A549 (cell line): ENCODE data around the gene MPST. TPM values are rescaled to one million over a fixed set of nuclear protein-coding genes. Genes with fewer than 3 reads are reported as not detected.

Experiments used
- ATAC-seq, 2 experiments: fragments of 200-7000 bp in 1 of 2; fragments of >200 bp in 1 of 2; cut with Nextera tagmentation in 1 of 2; cut with Tn5 transposase in 1 of 2; 3 replicates each; pipeline versions ENCODE4 v1.8.0 to v1.9.1; 2018 to 2020; ENCODE audit warnings: mild to moderate bottlenecking in 1 of 2, moderate library complexity in 1 of 2
- CTCF ChIA-PET: fragments of 300-600 bp; sonication (Branson Sonifier 250); formaldehyde crosslinking; extraction: SDS; loops from one replicate; lab custom pipeline; 2021; ENCODE audit warnings: antibody characterized with exemption, inconsistent platforms; lab: Yijun Ruan, JAX
- POLR2A ChIA-PET: fragments of 350-600 bp; formaldehyde crosslinking; extraction: SDS; loops from one replicate; lab custom pipeline; 2021; ENCODE audit warnings: antibody characterized with exemption, inconsistent platforms; lab: Yijun Ruan, JAX
- DNase-seq, 2 experiments: peaks; one replicate each; pipeline versions ENCODE4 v3.0.0 to v3.0.0-alpha.2; 2011 to 2016; ENCODE audit warnings: low read depth in 1 of 2, low spot score in 1 of 2
- FAIRE-seq: peaks from 2 replicates; lab custom pipeline; 2011; peaks lifted over from hg19 to GRCh38; lab: Jason Lieb, UNC
- H3K27ac ChIP-seq, 2 experiments: fragments of >200 bp; sonication (Bioruptor Twin); formaldehyde crosslinking; 3 replicates each; pipeline ENCODE4 v1.5.1; 2016 to 2017
- H3K4me1 ChIP-seq: fragments of >200 bp; sonication (Bioruptor Twin); formaldehyde crosslinking; 3 replicates; pipeline ENCODE4 v1.6.1; 2016
- H3K4me2 ChIP-seq: fragments of >200 bp; sonication (Bioruptor Twin); formaldehyde crosslinking; 3 replicates; pipeline ENCODE4 v1.6.1; 2016
- H3K4me3 ChIP-seq: fragments of >200 bp; sonication (Bioruptor Twin); formaldehyde crosslinking; 3 replicates; pipeline ENCODE4 v1.5.1; 2016
- H3K9me3 ChIP-seq: fragments of >200 bp; sonication (Bioruptor Twin); formaldehyde crosslinking; 3 replicates; pipeline ENCODE4 v1.6.1; 2016
- CEBPB ChIP-seq, 2 experiments: fragments of >200 bp in 1 of 2; sonication (Bioruptor Twin) in 1 of 2; formaldehyde crosslinking in 1 of 2; IDR thresholded peaks; 2 replicates each; pipeline ENCODE4 v1.6.1; 2012 to 2016
- CHD4 ChIP-seq: fragments of 200-600 bp; sonication (generic); IDR thresholded peaks from 2 replicates; pipeline ENCODE4 v1.6.1; 2016; ENCODE audit warnings: antibody characterized with exemption, mild to moderate bottlenecking, borderline replicate concordance
- EHF ChIP-seq: fragments of 250-450 bp; sonication (Bioruptor Pico); IDR thresholded peaks from 2 replicates; pipeline ENCODE4 v1.5.0; 2020; ENCODE audit warnings: mild to moderate bottlenecking
- EHMT2 ChIP-seq: fragments of 200-600 bp; sonication (generic); IDR thresholded peaks from 2 replicates; pipeline ENCODE4 v1.6.1; 2016; ENCODE audit warnings: antibody characterized with exemption, low read depth, mild to moderate bottlenecking, moderate library complexity
- EP300 ChIP-seq, 2 experiments: fragments of >200 bp; sonication (Bioruptor Twin); formaldehyde crosslinking; IDR thresholded peaks; 2 replicates in 1 of 2; 3 replicates in 1 of 2; pipeline ENCODE4 v1.6.1; 2016 to 2017
- FOSL2 ChIP-seq, 2 experiments: fragments of 450-650 bp in 1 of 2; fragments of >200 bp in 1 of 2; sonication (Bioruptor Twin) in 1 of 2; formaldehyde crosslinking; IDR thresholded peaks; 2 replicates each; pipeline versions ENCODE4 v1.5.0 to v1.6.1; 2016 to 2020; ENCODE audit warnings: mild to moderate bottlenecking in 1 of 2, moderate library complexity in 1 of 2
- GATA3 ChIP-seq: IDR thresholded peaks from 2 replicates; pipeline ENCODE4 v1.6.1; 2012; ENCODE audit warnings: borderline replicate concordance
- HEYL ChIP-seq: fragments of 250-450 bp; sonication (Bioruptor Pico); IDR thresholded peaks from 2 replicates; pipeline ENCODE4 v1.8.0; 2021; ENCODE audit warnings: mild to moderate bottlenecking, moderate library complexity
- HOXB5 ChIP-seq: fragments of 250-450 bp; sonication (Bioruptor Pico); IDR thresholded peaks from 2 replicates; pipeline ENCODE4 v1.5.0; 2020; ENCODE audit warnings: mild to moderate bottlenecking, moderate library complexity
- JUN ChIP-seq, 2 experiments: fragments of >200 bp; sonication (Bioruptor Twin); formaldehyde crosslinking; IDR thresholded peaks; 2 replicates in 1 of 2; 3 replicates in 1 of 2; pipeline ENCODE4 v1.6.1; 2016 to 2017
- PHF8 ChIP-seq: fragments of 200-600 bp; sonication (generic); IDR thresholded peaks from 2 replicates; pipeline ENCODE4 v1.6.1; 2016; ENCODE audit warnings: low read depth, mild to moderate bottlenecking, antibody characterized with exemption, moderate library complexity, borderline replicate concordance
- POLR2A ChIP-seq: IDR thresholded peaks from 2 replicates; pipeline ENCODE4 v1.6.1; 2012; ENCODE audit warnings: mild to moderate bottlenecking, low read length
- ZC3H11A ChIP-seq: fragments of 450-650 bp; IDR thresholded peaks from 2 replicates; pipeline ENCODE4 v1.6.1; 2014; ENCODE audit warnings: antibody characterized with exemption, mild to moderate bottlenecking
- WGBS: methylation state at CpG from one replicate; pipeline ENCODE4 v1.1.6; 2017; ENCODE audit errors: missing lambda C conversion rate; 5-methylcytosine and 5-hydroxymethylcytosine counted together
- polyA plus RNA-seq, 4 experiments: library from polyadenylated mRNA; depleted of rRNA in 3 of 4; stranded (reverse); fragments of >200 nt; fragmentation: RNase III in 1 of 4; extraction: RNeasy Plus Mini Kit Qiagen cat#74134 plus additional on column Dnase treatment in 1 of 4; gene quantifications; 2 replicates in 3 of 4; 3 replicates in 1 of 4; pipeline ENCODE4 v1.2.3, GENCODE V29; 2011 to 2017
- TF ChIP-seq, protein P1 (sequence below): fragments of 450-650 bp; IDR thresholded peaks from 2 replicates; pipeline ENCODE4 v1.6.1; 2014; ENCODE audit warnings: antibody characterized with exemption
- TF ChIP-seq, protein P2 (sequence below): fragments of 250-450 bp; sonication (Bioruptor Pico); IDR thresholded peaks from 2 replicates; pipeline ENCODE4 v1.5.0; 2020; ENCODE audit warnings: low read depth, mild to moderate bottlenecking, moderate library complexity
- TF ChIP-seq, protein P3 (sequence below): IDR thresholded peaks from 2 replicates; pipeline ENCODE4 v1.6.1; 2012

The MPST gene
- polyA plus RNA-seq, 2 of the 4 experiments (the other 2 are of a cell fraction): 44.2 to 63.3 TPM

DNA sequence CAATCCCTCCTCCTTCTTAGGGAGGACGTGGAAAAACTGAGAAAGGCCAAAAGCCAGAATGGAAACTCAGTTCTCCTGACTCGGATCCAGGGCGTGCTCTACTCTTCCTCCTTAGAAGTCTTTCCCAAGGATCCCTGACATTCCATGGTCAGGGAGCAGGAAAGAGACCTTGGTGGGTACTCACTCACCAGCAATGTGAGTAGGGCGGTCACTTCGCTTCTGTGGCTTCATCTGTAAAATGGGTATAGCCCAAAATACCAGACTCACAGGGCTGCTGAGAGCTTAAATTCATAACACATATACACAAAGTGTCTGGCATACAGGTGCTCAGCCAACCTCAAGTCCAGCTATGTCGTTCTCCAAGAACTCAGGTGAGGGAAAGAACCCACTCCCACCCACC, 31.4 kb downstream of the MPST start:
- WGBS: 99% methylated on average over 6 of the region's 6 CpGs
- CTCF ChIA-PET: interaction anchor here (0.5 to 1.2 kb wide), 3 partner anchors 29 to 147 kb away, joined by 3 to 4 read pairs (median 3); no protein-coding TSS in a partner anchor
- no peaks in the 10 kb centered on the region for H3K9me3 ChIP-seq
- POLR2A ChIA-PET: interaction anchor here (0.8 to 1.5 kb wide), 3 partner anchors 19 to 149 kb away, joined by 3 to 6 read pairs (median 3); no protein-coding TSS in a partner anchor
- H3K4me3 ChIP-seq: peak overlapping the region; percentile 89; the same call in 2 of the 3 replicates
- peak overlapping the region; percentile 86 to 96 for H3K27ac ChIP-seq
- peaks cover 19% of the 10 kb centered on the region for H3K4me1 ChIP-seq
- H3K4me2 ChIP-seq: peak overlapping the region; percentile 90
- no peak for ATAC-seq
- FAIRE-seq: no peak
- DNase-seq: no peak
- TF ChIP-seq EP300 (IDR thresholded peaks at IDR 0.05) (no peak), CEBPB (IDR thresholded peaks at IDR 0.05) (no peak)
- TF ChIP-seq, protein P1, sequence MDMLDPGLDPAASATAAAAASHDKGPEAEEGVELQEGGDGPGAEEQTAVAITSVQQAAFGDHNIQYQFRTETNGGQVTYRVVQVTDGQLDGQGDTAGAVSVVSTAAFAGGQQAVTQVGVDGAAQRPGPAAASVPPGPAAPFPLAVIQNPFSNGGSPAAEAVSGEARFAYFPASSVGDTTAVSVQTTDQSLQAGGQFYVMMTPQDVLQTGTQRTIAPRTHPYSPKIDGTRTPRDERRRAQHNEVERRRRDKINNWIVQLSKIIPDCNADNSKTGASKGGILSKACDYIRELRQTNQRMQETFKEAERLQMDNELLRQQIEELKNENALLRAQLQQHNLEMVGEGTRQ: no peak

DNA sequence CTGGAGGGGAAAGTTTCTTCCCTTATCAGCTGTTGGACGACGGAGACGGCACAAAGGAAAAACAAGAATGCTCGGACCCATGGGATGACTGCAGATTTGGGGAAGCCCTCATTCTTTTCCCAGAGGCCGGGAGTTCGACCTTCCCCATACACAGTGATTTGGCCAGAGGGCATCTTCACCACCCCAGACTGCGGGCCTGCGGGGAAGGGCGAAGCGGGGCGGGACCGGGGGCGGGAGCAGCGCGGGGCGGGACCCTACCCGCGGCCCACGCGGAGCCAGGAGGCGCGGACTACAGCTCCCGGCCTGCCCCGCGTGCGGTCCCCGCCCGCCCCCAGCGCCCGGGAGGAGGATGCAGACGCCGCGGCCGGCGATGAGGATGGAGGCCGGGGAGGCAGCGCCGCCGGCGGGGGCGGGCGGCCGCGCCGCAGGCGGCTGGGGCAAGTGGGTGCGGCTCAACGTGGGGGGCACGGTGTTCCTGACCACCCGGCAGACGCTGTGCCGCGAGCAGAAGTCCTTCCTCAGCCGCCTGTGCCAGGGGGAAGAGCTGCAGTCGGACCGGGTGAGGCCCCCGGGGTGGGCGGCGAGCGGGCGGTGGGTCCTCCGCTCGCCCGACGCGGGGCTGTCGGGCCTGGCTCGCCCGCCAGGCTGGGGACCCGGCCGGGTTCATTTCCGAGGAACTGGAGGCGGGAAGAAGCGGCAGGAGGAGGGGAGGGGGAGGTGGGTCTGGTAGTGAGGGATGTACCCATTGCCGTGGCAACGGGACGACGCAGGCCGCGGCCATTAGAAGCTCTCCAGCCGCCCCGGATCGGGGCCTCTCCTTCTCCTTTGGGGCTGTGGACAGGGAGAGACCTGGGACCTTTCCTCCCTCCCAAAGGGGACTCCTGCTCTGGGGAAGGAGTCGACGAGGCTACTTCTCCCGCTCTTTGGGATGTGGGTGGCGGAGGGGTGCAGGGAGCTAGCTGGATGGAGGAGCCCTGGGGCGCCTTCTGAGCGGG, 32.1 kb downstream of the MPST start, which contains the start of gene KCTD17:
Gene KCTD17, plus strand, starts transcription at position 352 of the 995 bp plus-strand sequence. Its CDS starts 19 bp downstream, at position 371.
- peak within 1 kb of the TSS; percentile 89 for H3K4me3 ChIP-seq
- H3K27ac ChIP-seq: peak within 1 kb of the TSS; percentile 86 to 96
- peak; percentile 53 to 77 for DNase-seq
- no peak for TF ChIP-seq EHMT2
- TF ChIP-seq, protein P2, sequence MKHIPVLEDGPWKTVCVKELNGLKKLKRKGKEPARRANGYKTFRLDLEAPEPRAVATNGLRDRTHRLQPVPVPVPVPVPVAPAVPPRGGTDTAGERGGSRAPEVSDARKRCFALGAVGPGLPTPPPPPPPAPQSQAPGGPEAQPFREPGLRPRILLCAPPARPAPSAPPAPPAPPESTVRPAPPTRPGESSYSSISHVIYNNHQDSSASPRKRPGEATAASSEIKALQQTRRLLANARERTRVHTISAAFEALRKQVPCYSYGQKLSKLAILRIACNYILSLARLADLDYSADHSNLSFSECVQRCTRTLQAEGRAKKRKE (CRISPR knock-in tag): no peak
- TF ChIP-seq, protein P3, sequence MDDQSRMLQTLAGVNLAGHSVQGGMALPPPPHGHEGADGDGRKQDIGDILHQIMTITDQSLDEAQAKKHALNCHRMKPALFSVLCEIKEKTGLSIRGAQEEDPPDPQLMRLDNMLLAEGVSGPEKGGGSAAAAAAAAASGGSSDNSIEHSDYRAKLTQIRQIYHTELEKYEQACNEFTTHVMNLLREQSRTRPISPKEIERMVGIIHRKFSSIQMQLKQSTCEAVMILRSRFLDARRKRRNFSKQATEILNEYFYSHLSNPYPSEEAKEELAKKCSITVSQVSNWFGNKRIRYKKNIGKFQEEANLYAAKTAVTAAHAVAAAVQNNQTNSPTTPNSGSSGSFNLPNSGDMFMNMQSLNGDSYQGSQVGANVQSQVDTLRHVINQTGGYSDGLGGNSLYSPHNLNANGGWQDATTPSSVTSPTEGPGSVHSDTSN: no peak
- no peak for TF ChIP-seq EHF (CRISPR knock-in tag)
- TF ChIP-seq GATA3: no peak
- TF ChIP-seq HOXB5 (CRISPR knock-in tag): no peak
- no peak for TF ChIP-seq ZC3H11A
- no peak for TF ChIP-seq HEYL (CRISPR knock-in tag)
- TF ChIP-seq PHF8: peak; percentile 54; the same call in 1 of the 2 replicates
- no peak for TF ChIP-seq CHD4
- no peak for TF ChIP-seq FOSL2 (IDR thresholded peaks at IDR 0.05)
- no peak for TF ChIP-seq FOSL2 (CRISPR knock-in tag; IDR thresholded peaks at IDR 0.05)
- TF ChIP-seq POLR2A: peak; percentile 50
- TF ChIP-seq JUN (IDR thresholded peaks at IDR 0.05): peak in 1 of 2 experiments; percentile 46; a peak in 2 of 5 replicates
- TF ChIP-seq, all 56 proteins: peak for 3
- ChIA-PET POLR2A (interaction anchor here (0.8 to 1.5 kb wide), 3 partner anchors 18 to 148 kb away, joined by 3 to 6 read pairs (median 3); no protein-coding TSS in a partner anchor), CTCF (interaction anchor here (0.9 to 1.2 kb wide), 3 partner anchors 29 to 196 kb away, joined by 3 to 4 read pairs (median 4); no protein-coding TSS in a partner anchor)
- peak within 1 kb of the TSS; percentile 90 for H3K4me2 ChIP-seq
- WGBS: 40% methylated on average over 7 of the region's 89 CpGs
- H3K4me1 ChIP-seq: peaks cover 14% of the 10 kb centered on the region; the same call in 2 of the 3 replicates
- no peaks in the 10 kb centered on the region for H3K9me3 ChIP-seq
- FAIRE-seq (no peak), ATAC-seq (peak; percentile 96 to 98)
